ENCODE measurements around the gene POMGNT1.

DNA sequence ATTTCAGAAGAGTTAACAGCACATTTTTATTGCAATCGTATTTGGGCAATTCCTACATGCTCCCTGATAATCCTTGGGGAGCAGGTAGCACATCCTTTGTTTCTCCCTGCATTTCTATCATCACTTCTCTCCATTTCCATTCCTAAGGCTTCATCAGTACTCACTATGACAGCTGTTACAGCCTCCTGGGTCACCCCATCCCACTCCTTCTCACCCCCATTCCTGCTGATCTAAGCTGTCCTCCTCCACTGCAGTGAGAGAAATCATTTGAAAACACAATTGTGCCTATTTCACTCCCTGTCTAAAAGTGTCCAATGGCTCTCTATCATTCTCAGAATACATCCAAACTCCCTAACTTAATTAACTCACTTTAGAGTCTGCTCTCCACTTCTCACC lies 40.3 kb downstream of the POMGNT1 start:
- TF ChIP-seq, protein P1, sequence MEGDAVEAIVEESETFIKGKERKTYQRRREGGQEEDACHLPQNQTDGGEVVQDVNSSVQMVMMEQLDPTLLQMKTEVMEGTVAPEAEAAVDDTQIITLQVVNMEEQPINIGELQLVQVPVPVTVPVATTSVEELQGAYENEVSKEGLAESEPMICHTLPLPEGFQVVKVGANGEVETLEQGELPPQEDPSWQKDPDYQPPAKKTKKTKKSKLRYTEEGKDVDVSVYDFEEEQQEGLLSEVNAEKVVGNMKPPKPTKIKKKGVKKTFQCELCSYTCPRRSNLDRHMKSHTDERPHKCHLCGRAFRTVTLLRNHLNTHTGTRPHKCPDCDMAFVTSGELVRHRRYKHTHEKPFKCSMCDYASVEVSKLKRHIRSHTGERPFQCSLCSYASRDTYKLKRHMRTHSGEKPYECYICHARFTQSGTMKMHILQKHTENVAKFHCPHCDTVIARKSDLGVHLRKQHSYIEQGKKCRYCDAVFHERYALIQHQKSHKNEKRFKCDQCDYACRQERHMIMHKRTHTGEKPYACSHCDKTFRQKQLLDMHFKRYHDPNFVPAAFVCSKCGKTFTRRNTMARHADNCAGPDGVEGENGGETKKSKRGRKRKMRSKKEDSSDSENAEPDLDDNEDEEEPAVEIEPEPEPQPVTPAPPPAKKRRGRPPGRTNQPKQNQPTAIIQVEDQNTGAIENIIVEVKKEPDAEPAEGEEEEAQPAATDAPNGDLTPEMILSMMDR (IDR thresholded peaks at IDR 0.05 in 8 of 11, conservative IDR thresholded peaks at IDR 0.05 in 3 of 11), result no peak
- TF ChIP-seq POLR2A (IDR thresholded peaks at IDR 0.05), result no peak
- no peak for TF ChIP-seq POLR2AphosphoS5 (IDR thresholded peaks at IDR 0.05)
